NCI-H774 (cell line): ENCODE results near the gene SMIM10L2A.
"Not testable (repeated sequence)": the region's sequence is repeated elsewhere in the genome, so short reads cannot be mapped to it uniquely, and the experiment has no call there.

ENCODE experiments used
- DNase-seq: peaks from one replicate; lab custom pipeline; 2025; lab: John Stamatoyannopoulos, UW

Gene SMIM10L2A

DNA sequence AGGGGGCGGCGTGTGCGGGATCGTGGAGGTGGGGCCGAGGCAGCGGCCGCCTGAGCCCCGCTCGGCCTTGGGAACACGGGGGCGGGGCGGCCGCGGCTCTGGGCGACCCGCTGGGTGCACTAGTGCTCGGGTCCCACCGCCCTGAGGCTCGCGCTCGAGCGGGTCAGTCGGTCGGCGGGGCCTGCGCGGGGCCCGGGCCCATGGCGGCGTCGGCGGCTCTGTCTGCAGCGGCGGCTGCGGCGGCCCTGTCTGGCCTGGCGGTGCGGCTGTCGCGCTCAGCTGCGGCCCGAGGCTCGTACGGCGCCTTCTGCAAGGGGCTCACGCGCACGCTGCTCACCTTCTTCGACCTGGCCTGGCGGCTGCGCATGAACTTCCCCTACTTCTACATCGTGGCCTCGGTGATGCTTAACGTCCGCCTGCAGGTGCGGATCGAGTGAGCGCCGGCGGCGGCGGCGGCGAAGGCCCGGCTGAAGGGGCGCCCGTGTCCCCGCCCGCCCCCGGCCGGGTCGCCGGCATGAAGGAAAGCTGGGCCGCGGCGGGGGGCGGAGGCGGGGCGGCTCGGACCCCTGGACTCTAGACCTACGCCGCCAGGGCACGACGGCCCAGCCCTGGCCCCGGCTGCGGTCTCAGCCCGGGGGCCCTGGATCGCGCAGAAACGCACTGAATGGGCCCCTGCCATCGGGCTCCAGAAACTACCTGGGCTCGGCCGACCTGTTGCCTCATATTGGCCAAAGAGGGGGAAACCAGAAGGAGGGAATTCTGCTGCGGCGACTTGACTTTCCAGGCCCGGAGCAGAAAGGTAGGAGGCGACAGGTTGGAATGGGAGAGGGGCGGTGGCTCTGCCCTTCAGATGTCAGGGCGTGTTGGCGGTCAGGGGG is at the start of gene SMIM10L2A:
TSS of gene SMIM10L2A (plus strand) at position 13 of the 878 bp plus-strand sequence. CDS start at position 201, 188 bp downstream.
- DNase-seq = no peak

DNA sequence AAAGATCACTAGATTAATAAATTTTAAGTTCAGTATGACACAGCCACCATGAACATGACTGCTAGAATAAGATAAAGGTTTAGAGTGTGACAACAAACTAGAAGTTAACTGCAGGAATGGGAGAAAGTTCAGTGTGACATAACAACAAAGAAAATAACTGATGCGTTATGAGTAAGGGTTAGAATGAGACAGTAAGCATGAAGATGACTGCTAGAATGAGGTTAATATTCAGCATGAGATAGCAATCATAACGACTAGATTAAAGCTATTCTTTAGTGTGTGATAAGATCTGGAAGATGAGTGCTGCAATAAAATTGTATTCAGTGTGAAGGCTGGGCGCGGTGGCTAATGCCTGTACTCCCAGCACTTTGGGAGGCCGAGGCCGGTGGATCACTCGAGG is 48.4 kb upstream of the SMIM10L2A start:
- no peak for DNase-seq

DNA sequence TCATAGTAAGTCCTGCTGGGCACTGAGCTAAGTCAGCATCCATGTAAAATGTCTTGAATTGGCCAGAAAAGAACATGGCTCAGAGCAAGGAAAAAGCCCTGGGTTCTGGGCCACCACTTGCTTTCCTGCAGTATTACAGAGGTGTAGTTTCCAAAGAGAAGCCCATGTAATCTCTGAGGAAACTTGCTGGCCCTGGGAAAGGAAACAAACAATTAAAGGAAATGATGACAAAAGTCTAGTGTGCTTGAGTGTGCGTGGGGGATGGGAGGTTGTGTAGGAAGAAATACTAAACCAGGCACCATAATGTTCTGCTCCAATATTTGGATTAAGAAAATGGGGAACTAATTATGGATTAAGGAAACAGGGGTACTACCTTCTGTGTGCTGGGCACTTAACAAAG is 39.5 kb upstream of the SMIM10L2A start:
- no peak for DNase-seq

DNA sequence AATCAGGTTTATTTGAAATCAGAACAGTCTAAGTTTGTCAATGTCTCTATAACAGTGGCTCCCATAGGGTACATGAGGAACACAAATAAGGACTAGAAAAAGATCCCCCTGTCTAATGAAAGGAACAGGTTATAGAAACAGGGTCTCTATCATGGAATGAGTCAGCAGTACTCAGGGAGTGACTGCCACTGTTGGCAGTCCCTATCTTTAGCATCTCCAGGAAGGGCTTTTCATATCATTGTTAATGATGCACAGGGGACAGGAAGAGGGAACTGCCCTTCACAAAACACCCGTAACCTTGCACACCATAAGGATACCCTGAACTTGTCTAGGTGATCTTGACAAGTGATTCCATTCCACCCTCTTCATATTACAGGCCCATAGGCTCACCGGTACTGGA is 38.5 kb upstream of the SMIM10L2A start:
- DNase-seq = no peak

DNA sequence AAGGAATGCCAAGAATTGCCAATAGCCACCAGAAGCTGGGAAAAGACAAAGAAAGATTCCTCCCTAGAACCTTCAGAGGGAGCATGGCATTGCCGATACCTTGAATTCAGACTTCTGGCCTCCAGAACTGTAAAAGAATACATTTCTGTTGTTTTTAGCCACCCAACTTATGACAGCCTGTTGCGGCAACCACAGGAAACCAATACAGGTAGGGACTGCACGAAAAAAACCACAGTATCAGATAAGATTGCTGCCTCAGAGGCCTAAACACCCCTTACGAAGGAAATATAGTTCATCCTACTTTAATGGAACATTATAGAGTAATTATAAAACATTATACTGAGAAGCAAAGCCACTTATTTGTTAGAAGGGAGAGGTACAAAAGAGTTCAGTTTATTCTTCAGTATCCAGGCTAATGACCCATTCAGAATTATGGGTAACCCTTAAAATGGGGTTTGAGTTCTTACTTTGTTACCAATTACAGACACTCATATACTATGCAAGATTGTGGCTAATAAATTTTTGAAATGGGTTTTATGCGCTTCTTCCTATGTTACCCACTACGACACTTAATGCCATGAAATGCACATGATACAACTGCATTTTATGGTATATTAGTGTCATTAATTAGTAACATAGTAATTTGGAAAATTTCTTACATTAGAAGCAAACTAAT is 37.4 kb upstream of the SMIM10L2A start:
- no peak for DNase-seq

DNA sequence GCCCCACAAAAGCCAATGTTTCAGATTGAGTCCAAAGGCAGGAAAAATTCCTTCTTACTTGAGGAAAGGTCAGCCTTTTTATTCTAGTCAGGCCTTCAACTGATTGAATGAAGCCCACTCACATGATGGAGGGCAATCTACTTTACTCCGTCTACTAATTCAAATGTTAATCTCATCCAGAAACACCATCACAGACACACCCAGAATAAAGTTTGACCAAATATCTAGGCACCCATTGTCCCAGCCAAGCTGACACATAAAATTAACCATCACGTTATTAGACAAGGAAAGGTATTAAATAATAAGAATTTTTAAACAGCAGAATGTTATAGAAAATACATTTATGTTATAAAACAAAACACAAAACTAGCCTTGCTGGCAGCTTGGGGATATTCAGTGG is 32.9 kb upstream of the SMIM10L2A start:
- DNase-seq = no peak

DNA sequence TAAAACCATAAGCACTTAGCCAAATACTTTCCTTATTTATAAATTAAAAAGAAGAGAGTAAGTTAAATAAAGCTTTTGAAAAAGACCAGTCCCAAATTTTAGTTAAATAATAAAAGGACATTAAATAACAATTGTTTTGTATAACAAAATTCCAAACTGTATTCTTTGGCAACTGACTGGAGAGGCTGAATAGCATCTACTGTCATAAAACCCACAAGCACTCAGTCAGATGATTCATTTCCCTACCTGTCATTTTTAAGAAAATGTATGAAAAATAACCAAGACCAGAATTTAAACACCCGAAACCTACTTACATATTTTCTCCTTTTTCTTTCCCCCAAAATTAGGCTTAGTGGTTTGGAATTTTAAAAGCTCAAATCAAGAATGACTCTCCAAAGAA is 32.5 kb upstream of the SMIM10L2A start:
- DNase-seq = no peak

DNA sequence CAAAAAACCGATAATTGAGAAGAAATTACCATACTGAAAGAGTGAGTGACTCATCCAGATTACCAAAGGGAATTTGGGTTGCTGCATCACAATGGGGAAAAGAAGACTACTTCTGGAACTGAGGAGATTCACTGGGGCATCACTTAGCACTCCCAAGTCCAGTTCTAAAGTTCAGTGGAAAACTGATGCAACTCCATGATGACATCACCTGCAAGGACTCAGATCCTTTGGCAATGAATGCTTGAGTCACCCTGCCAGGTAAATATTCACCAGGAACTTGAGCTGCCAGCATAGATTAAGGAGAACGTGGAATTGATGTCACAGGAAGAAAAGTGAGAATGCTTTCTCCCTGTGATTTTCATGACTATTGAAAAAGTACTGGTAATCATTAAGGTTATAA is 32.0 kb upstream of the SMIM10L2A start:
- no peak for DNase-seq

DNA sequence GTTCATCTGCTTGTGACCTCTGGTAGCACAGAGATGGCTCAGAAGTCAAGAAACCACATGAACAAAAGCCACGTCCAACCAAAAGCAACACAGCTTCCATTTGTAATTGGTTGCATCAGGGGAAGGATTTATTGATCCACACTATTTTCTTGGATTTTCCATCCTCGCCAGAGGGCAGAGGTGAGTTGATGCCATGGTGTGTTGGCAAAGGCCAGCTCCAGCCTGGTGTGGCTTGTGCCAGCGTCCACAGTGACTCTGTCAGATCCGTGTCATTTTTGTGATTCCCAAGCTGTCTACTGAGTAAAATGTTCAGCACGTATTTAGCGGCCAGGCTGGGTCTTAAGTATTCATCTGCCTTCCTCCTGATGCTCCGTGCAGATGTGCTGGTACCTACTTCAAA is 30.0 kb upstream of the SMIM10L2A start:
- no peak for DNase-seq

DNA sequence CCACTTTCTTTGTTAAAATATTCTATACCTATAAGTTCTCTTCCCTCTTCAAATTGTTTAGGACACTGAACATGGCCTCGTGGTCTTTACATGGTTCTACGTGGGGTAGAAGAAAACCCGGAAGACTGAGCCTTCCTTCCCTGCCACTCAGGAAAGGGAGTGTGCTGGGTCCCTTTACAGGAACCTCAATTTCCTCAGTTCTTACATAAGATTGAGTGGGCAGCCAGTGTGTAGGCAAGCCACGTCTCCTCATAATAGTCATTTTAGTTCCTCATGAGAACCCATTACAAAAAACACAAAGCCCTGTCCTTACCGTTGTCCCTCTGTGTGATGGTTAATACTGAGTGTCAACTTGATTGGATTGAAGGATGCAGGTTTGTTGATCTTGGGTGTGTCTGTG is 28.7 kb upstream of the SMIM10L2A start:
- no peak for DNase-seq

DNA sequence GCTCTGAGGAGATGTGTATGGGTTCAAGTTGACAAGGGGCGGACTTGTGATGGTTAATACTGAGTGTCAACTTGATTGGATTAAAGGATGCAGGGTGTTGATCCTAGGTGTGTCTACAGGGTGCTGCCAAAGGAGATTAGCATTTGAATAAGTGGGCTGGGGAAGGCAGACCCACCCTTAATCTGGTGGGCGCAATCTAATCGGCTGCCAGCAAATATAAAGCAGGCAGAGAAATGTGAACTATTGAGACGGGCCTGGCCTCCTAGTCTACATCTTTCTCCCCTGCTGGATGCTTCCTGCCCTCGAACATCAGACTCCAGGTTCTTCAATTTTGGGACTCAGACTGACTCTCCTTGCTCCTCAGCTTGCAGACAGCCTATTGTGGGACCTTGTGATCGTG is 26.7 kb upstream of the SMIM10L2A start:
- DNase-seq = no peak

DNA sequence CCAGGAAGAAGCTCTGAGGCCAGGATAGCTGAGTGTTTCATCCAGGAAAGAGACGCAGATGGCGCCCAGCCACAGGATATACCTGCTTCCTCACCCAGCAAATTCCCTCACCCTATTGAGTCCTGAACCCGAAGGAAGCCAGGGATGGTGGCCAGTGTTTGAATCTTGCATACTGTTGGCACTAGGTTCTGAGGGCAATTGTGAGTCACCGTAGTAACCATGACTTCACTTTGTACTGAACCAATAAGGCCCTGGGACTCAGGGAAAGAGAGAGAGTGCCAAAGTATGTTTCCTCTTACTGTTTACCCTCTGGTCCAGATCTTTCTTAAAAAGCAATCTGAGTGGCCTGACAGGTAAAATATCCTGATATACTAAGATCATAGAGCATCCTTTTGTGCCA is 25.6 kb upstream of the SMIM10L2A start:
- no peak for DNase-seq

DNA sequence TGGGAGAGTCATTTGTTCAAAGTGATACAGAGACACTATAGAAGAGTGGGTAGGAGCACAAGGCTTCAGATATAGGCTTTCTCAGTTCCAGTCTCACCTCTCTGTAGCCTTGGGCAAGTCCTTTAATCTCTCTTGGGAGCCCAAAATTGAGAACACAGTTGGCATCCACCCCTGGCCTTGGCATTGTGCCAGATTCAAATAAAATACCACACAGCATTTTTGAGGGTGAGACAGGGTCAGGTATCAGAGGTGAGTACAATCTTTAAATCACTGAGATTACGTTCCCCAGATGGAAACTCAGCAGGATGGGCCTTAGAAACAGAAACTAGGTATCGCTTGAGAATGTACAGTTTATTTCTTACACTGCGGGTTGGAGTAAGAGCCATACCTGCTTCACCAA is 25.2 kb upstream of the SMIM10L2A start:
- DNase-seq = no peak

DNA sequence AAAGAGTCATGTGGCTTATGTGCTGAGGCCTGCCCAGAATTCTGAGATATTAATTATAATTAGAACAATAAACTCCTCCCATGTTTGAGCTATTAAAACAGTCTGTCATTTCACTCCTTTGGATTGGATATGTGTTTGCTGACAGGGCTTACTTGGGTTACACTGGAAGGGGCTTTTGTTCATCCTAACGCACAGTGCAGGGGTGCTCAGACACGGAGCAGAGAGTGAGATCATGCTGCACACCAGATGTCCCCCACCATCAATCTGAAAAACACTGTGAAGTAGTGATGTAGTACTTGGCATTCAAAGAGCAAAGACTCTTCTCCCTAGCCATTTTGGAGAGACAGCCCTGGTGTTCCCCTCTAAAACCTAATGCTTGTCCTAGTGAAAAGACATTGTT is 24.1 kb upstream of the SMIM10L2A start:
- DNase-seq = no peak

DNA sequence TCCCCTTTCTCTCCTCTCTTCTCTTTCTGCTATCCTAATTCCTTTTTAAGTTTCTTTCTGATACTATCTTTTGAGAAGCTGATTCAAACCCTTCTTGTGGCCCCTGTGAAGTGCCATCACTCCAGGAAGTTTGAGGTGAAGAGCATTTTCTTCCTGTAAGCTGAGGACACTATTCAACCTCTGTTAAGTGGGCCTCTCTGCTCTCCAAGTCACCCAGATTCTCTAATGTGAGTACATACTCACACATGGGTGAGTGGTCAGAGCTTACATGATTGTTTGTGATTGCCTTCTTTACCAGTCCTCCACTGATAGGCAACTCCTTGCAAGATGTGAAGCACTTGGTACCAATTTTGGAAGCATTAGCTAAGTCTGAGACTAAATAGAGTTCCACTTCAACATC is 18.4 kb upstream of the SMIM10L2A start:
- no peak for DNase-seq

DNA sequence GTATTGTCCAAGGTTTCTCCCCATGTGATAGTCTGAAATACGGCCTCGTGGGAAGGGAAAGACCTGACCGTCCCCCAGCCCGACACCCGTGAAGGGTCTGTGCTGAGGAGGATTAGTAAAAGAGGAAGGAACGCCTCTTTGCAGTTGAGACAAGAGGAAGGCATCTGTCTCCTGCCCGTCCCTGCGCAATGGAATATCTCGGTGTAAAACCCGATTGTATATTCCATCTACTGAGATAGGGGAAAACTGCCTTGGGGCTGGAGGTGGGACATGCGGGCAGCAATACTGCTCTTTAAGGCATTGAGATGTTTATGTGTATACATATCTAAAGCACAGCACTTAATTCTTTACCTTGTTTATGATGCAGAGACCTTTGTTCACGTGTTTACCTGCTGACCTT is 15.3 kb upstream of the SMIM10L2A start:
- not testable (repeated sequence) for DNase-seq

DNA sequence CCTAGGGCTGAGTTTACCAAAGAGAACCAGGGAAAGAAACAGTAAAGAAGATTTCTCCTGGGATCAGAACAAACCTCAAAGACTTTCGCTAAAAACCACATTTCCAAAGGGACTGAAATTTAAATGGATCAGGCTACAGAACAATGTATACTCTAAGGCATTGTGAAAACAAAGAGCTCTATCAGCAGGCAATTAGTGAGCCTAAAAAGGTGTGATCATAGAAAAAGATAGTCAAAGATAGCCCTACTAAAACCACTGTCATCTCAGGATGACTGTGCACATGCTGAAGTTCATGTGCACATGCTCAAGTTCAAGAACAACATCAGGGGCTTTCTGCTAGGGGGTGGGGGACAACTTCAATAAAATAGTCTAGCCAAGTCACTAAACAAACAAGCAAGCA is 12.9 kb upstream of the SMIM10L2A start:
- DNase-seq = no peak

DNA sequence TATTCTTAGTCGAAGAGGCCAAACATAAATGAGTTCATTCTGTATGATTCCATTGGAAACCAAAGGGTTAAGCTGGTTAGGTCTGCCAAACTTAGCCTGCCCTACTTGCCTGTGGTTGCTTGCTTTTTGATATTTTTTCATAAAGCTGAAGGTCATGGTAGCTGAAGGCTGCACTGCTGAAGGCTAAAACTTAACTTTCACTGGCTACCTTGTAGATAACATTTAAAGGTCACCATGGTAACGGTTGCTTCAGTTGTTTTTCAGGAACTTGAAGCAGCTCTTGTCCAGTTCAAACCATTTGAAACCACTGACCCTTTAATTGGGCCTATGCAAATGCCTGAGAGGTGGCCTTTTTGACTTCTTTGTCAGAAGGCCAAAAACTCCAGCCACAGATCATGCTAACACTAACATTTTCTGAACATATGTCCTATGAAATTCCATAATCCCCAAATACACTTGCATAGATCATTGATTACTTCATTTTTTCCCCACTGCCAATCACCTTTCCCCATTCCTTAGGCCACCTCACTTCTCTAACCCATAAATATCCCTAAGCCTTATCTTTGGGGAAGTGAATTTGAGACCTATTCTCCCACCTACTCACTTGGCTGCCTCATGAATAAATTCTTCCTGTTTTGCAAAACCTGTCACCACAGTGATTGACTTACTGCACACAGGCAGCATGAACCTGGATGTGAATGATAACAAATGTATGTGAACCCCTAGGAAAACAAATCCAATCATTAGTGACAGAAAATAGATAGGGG is 10.7 kb upstream of the SMIM10L2A start:
- DNase-seq = no peak

DNA sequence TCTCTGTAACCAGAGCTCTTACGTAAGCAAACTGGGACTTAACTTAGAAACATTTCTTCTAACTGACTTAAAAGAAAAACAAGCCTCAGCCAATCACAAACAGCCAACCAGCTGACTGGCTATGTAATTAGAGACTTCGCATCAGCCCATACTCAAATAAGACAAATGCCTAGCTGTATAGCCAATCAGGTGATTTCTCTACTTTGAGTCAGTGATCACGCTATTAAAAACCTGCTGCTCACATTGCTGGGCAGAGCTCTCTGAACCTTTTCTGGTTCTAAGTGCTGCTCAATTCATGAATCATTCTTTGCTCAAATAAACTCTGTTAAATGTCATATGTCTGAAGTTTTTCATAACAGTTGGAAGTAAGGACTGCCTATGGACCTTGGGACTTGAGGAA is 9.9 kb upstream of the SMIM10L2A start:
- no peak for DNase-seq

DNA sequence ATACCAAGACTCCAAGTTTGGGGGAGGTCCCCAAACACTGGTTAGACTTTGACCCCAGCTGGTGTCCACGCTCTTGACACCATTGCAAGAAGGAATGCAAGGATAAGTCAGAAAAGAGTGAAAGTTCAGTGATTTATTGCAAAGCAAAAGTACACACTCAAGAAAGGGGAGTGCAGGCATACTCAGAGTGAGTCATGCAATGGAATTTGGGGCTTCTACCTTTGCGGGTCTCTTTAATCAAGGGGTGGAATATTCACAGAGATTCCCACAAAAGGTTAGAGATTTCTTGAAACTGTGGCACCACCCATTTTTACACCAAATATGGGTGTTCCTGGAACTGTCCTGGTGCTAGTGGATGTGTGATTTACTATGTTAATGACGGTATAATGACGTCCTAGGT is 5.2 kb upstream of the SMIM10L2A start:
- DNase-seq = no peak

DNA sequence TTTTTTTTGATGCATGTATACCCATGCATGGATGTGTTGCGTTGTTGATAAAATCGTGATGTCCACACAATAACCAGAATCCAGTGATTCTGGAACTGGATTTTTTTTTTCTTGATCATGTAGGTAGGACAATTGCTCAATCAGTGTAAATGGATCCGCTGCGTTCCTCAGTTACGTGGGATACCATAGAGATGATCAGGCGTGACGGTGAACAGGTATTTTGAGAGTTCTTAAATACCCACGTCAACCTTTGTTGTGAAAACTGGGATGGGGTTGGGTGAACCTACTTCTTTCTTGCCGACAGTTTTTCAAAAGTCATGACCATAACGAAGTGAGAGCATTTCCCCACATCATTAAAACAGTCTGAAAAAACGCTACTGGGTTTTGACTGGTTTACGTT is 913 bp upstream of the SMIM10L2A start:
- no peak for DNase-seq

DNA sequence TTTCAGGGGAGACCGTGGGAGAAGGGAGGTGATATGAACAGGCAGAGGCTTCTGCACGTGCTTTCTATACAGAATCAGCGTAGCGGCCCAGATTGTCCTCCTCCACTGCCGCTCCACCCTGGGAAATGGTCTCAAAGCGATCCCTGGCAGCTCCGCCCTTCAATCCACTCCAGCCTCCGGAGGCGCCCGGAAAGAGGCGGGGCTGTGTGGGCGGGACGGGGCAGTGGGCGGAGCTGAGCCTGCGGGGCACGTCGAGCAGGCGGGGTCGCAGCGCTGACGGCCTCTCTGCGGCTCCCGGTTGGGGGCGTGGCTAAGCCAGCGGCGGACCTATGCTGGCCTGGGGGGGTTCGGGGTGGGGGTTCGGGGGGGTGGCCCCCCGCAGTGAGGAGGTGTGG is 210 bp upstream of the SMIM10L2A start:
- peak; percentile 95 for DNase-seq

DNA sequence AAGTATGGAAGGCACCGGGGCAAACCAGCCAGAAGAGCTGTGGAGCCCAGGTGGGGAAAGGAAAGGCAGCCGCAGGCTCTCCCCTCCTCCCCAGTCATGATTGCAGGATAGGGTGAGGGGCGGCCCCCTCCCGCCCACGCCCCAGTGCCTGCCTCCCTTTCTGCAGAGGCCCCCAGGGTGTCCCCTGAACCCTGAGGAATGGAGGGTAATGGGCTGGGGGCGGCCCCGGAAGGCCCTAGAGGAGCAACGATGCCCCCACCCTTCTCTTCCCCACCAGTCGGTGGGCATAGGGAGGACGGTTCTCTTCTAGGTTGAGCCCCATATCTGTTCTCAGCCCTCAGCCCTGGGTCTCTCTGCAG is 1.0 kb downstream of the SMIM10L2A start:
- not testable (repeated sequence) for DNase-seq
